ENCODE results near the gene FADS3. TPM values are rescaled to one million over a fixed set of nuclear protein-coding genes. Genes with fewer than 3 reads are reported as not detected.

Gene FADS3
- total and polyA plus RNA-seq, 2 of the 13 experiments (the other 11 are each of a cell fraction or from before 2014, with no cell fraction given) = 13.4 to 23.2 TPM

GRCh38 chr11:61923166-61924063 lies 32.1 kb upstream of the FADS3 start (continued):
- TF ChIP-seq TSC22D2 (CRISPR knock-in tag; IDR thresholded peaks at IDR 0.05; ENCODE audit: borderline replicate concordance) = no peak
- no peak for TF ChIP-seq MAFK (conservative IDR thresholded peaks at IDR 0.05 in 1 of 2, IDR thresholded peaks at IDR 0.05 in 1 of 2; ENCODE audit: low read length in 2 of 2)
- peak; percentile 43; the same call in 1 of the 2 replicates for TF ChIP-seq ZNF460 (CRISPR knock-in tag; IDR thresholded peaks at IDR 0.05; ENCODE audit: borderline replicate concordance)
- TF ChIP-seq ZEB1 (IDR thresholded peaks at IDR 0.05; ENCODE audit: insufficient replicate concordance, low read depth) = peak; percentile 84
- peak; percentile 91 for TF ChIP-seq BCL6 (CRISPR knock-in tag; IDR thresholded peaks at IDR 0.05)
- TF ChIP-seq STAT5B (CRISPR knock-in tag; IDR thresholded peaks at IDR 0.05) = no peak
- peak; percentile 85 for TF ChIP-seq HDAC2 (CRISPR knock-in tag; IDR thresholded peaks at IDR 0.05)
- TF ChIP-seq KAT7 (CRISPR knock-in tag; IDR thresholded peaks at IDR 0.05; ENCODE audit: borderline replicate concordance) = no peak
- peak; percentile 95 for TF ChIP-seq TEAD3 (CRISPR knock-in tag; optimal IDR thresholded peaks at IDR 0.05; ENCODE audit: borderline replicate concordance)
- no peak for TF ChIP-seq XBP1 (CRISPR knock-in tag; IDR thresholded peaks at IDR 0.05)
- TF ChIP-seq PLSCR1 (CRISPR knock-in tag; IDR thresholded peaks at IDR 0.05; ENCODE audit: borderline replicate concordance) = no peak
- TF ChIP-seq ATF4 (CRISPR knock-in tag; IDR thresholded peaks at IDR 0.05) = no peak
- TF ChIP-seq SMAD1 (CRISPR knock-in tag; IDR thresholded peaks at IDR 0.05; ENCODE audit: borderline replicate concordance, low read depth) = 0 out of 2 replicates have a peak, but pooled peaks have one; percentile 62
- TF ChIP-seq ZFP1 (CRISPR knock-in tag; IDR thresholded peaks at IDR 0.05) = 0 out of 2 replicates have a peak, but pooled peaks have one; percentile 41
- peak; percentile 50; the same call in 1 of the 2 replicates for TF ChIP-seq SALL2 (CRISPR knock-in tag; IDR thresholded peaks at IDR 0.05)
- no peak for TF ChIP-seq SMC3 (IDR thresholded peaks at IDR 0.05; ENCODE audit: low read length)
- TF ChIP-seq ZNF235 (CRISPR knock-in tag; IDR thresholded peaks at IDR 0.05; ENCODE audit: borderline replicate concordance) = peak; percentile 80; the same call in 1 of the 2 replicates
- no peak for TF ChIP-seq ZNF652 (CRISPR knock-in tag; IDR thresholded peaks at IDR 0.05; ENCODE audit: borderline replicate concordance, low read depth)
- TF ChIP-seq BORCS8-MEF2B (CRISPR knock-in tag; IDR thresholded peaks at IDR 0.05) = no peak
- no peak; the same call in 1 of the 2 replicates for TF ChIP-seq ZSCAN31 (CRISPR knock-in tag; IDR thresholded peaks at IDR 0.05; ENCODE audit: low read depth)
- no peak for TF ChIP-seq CBFB (CRISPR knock-in tag; IDR thresholded peaks at IDR 0.05)
- TF ChIP-seq ZBTB8A (CRISPR knock-in tag; IDR thresholded peaks at IDR 0.05; ENCODE audit: borderline replicate concordance, low read depth) = no peak
- 0 out of 2 replicates have a peak, but pooled peaks have one; percentile 12 for TF ChIP-seq SP2 (CRISPR knock-in tag; IDR thresholded peaks at IDR 0.05)
- TF ChIP-seq ZNF629 (CRISPR knock-in tag; conservative IDR thresholded peaks at IDR 0.05) = 0 out of 2 replicates have a peak, but pooled peaks have one; percentile 47
- peak; percentile 76; the same call in 1 of the 2 replicates for TF ChIP-seq ZNF430 (CRISPR knock-in tag; IDR thresholded peaks at IDR 0.05)
- TF ChIP-seq ZFP36L1 (CRISPR knock-in tag; IDR thresholded peaks at IDR 0.05) = no peak
